ENCODE data around the gene TTLL3. TPM values are rescaled to one million over a fixed set of nuclear protein-coding genes. Genes with fewer than 3 reads are reported as not detected.
A peak's percentile ranks its signal among the peaks of the same experiment; 100 is the strongest.

The TTLL3 gene
- total RNA-seq, 1 experiment from 2014 or later, result 1.4 TPM

DNA sequence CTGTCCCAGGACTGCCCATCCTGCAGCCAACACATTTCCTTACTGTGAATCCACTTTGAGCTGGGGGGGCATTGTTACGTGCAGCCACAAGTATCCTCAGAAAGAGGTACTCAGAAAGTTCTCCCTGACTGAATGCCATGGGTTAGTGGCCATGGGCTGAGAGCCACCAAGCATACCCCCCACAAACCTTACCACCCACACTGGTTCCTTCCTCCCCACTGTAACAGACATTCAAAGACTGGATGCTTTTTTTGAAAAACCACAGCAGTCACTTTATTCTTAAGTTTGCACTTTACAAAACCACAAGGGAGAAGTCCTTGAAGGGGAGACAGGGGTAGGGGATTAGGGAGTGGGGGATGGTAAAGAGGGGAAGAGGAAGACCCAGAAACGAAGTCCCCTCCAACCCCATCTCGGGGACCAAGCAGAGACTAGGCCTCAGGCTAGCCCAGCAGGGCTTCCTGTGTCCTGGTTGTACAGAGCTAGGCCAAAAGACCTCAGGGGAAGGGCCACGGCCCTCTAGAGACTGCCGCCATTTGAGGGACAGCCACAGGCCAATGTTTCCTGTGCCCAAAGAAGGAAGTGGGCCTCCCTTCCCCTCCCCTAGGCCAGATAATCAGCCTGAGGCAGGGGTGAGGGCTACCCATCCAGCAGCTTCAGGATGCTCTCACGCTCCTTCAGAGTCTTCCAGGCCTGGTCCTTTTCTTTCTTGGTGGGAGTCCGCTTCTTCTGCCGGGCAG is 30.2 kb upstream of the TTLL3 start:
- no peak for DNase-seq (ENCODE audit: low read depth)
- in situ Hi-C loops (cut with HindIII; ENCODE audit: low pct_unique_long_range_greater_than_20kb, low sequenced_read_pairs), result no loop called here

DNA sequence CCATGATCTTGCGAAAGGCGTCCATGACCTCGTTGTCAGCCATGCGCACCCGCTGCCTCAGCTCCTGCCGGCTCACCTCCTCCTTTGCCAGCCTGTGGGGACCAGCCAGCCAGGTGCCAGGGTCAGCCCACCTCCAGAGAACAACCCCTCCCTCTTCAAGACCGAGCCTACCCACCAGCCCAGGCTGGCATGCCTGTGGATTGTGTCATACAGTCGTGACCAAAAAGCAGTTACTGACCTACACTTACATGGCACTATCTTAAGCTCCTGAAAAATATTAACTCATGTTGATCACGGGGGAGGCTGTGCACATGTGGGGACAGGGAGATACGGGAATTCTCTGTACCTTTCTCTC is 29.6 kb upstream of the TTLL3 start:
- DNase-seq (ENCODE audit: low read depth), result no peak
- in situ Hi-C loops (cut with HindIII; ENCODE audit: low pct_unique_long_range_greater_than_20kb, low sequenced_read_pairs), result no loop called here

GRCh38 chr3:9780910-9781309 is 29.2 kb upstream of the TTLL3 start:
- in situ Hi-C loops (cut with HindIII; ENCODE audit: low pct_unique_long_range_greater_than_20kb, low sequenced_read_pairs), result no loop called here

DNA sequence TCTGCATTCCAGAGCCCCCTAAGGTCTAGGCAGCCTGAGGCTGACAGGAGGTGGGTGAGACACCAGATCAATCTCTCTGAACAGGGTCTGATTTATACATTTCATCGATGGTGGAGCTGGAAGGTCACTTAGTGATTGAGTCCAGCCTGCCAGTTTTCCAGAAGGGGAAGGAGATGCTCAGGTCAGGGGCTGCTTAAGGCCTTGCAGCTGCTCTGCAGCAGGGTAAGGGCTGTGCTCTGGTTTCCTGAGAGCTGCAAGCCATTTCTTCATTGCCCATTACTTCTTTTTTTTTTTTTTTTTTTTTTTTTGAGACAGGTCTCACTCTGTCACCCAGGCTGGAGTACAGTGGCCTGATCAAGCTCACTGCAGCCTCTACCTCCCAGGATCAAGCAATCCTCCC is 28.5 kb upstream of the TTLL3 start:
- no peak for DNase-seq (ENCODE audit: low read depth)
- in situ Hi-C loops (cut with HindIII; ENCODE audit: low pct_unique_long_range_greater_than_20kb, low sequenced_read_pairs), result no loop called here

More at GRCh38 chr3:9780910-9781309, 29.2 kb upstream of the TTLL3 start:
- no peak for DNase-seq (ENCODE audit: low read depth)

GRCh38 chr3:9781978-9782603 is 28.0 kb upstream of the TTLL3 start:
- in situ Hi-C loops (cut with HindIII; ENCODE audit: low pct_unique_long_range_greater_than_20kb, low sequenced_read_pairs), result no loop called here
- no peak for DNase-seq (ENCODE audit: low read depth)

DNA sequence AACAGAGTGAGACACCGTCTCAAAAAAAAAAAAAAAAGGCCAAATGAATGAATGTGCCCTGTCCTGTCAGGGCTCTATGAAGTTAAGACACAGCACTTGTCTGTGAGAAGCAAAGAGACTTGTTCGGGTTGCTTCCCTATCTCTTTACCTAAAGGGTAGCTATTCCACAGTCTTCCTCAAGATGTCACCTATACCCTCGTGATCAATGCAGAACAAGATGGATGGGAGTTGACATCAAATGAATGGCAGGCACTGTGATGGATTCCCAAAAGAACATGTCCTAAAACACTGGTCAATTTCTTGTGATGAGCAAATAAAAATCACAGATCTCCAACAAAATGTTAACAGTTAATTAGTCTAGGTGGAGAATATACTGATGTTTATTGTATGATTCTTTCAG is 27.3 kb upstream of the TTLL3 start:
- DNase-seq (ENCODE audit: low read depth), result no peak
- in situ Hi-C loops (cut with HindIII; ENCODE audit: low pct_unique_long_range_greater_than_20kb, low sequenced_read_pairs), result no loop called here

- in situ Hi-C loops (cut with HindIII; ENCODE audit: low pct_unique_long_range_greater_than_20kb, low sequenced_read_pairs), result no loop called here
- no peak for DNase-seq (ENCODE audit: low read depth)
These were observed 26.1 kb upstream of the TTLL3 start for GRCh38 chr3:9783954-9784353.

DNA sequence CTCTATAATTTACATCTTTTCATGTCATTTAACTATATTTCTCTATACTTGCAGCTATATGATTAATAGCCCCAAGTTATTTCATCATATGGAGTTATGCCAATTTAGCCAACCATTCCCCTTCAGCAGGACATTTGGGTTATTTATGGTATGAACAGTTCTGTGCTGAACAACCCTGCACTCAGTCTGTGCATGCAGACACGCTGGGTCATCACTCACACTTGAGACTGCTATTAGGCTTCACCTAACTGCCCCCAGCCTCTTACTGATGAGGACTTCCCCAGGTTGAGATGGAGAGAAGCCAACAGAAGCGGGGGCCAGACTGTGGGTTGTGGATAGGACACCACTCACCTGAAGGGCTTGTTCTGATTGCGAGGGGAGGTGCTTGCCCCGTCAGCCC is 25.1 kb upstream of the TTLL3 start:
- no peak for DNase-seq (ENCODE audit: low read depth)
- in situ Hi-C loops (cut with HindIII; ENCODE audit: low pct_unique_long_range_greater_than_20kb, low sequenced_read_pairs), result no loop called here

DNA sequence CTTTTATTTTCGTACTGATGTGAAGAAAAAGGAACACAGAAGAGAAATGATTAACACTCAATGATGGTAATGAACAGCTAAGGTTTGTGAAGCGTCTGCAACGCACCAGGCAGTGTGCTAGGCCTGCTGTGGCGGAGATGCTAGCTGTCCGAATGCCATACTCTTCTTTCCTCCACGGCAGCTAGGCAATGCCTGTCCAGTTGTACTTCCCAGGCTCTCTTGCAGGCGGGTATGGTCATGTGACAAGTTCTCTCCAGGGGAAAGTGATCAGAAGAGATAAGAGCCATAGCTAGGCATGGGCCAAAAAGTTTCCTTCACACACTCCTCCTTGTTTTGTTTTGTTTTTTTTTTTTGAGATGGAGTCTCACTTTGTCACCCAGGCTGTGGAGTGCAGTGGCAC is 24.5 kb upstream of the TTLL3 start:
- in situ Hi-C loops (cut with HindIII; ENCODE audit: low pct_unique_long_range_greater_than_20kb, low sequenced_read_pairs), result no loop called here
- no peak for DNase-seq (ENCODE audit: low read depth)

- in situ Hi-C loops (cut with HindIII; ENCODE audit: low pct_unique_long_range_greater_than_20kb, low sequenced_read_pairs), result no loop called here
- DNase-seq (ENCODE audit: low read depth), result no peak
These were observed 23.8 kb upstream of the TTLL3 start for GRCh38 chr3:9786209-9786739.

DNA sequence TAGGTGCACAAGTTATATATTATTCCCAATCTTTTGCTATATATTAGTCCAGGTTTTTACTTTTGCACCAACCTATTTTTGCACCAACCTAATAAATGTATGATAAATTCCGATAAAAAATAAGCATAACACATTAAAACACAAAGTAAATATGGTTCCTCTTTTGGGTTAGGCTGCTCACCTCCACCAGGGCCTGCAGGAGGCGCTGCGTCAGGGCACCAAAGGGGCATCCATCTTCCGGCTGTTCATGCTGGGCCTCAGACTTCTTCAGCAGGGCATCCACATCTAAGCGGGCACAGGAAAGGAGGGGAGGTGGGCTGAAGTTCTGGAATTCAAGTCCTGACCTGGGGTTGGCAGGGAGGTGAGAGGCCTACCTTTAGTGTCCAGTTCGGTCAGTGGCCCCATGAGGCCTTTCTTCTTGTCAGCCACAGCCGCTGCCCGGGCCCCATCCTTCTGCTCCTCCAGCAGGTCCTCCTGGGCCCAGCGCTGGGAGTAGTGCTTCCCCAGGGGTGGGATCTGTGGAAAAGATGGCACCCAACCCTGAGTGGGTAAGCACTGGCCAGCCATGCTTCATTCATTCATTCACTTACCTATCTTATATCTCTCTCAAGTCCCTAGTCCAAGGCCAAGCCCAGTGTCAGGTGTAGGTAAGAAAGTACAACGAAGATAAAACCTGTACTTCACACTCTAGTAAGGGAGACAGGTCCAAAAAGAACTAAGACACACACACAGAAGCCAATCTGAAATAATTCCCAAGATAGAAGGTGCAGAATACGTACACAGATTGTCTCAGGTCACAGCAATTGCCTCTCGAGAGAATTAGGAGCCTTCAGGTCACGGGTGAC is 23.0 kb upstream of the TTLL3 start:
- in situ Hi-C loops (cut with HindIII; ENCODE audit: low pct_unique_long_range_greater_than_20kb, low sequenced_read_pairs), result no loop called here
- DNase-seq (ENCODE audit: low read depth), result no peak

DNA sequence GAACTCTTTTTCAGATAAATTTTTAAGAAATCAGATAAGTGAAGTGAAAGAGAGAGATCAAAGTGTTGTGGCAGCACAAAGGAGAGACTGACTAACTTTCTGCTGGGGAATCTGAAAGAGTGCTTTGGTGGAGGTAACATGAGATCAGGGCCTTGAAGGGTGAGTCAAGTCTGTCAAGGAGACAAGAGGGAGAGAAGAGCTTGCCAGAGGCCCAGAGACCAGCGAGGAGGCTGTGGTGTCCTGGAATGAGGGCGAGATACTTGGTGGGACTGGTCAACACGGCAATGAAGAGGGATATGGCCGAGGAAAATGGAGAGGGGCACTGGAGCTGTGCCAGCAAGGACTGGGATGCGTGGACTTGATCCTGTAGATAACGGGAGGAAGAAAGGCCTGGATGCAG is 22.3 kb upstream of the TTLL3 start:
- in situ Hi-C loops (cut with HindIII; ENCODE audit: low pct_unique_long_range_greater_than_20kb, low sequenced_read_pairs), result no loop called here
- DNase-seq (ENCODE audit: low read depth), result no peak

- in situ Hi-C loops (cut with HindIII; ENCODE audit: low pct_unique_long_range_greater_than_20kb, low sequenced_read_pairs), result no loop called here
- DNase-seq (ENCODE audit: low read depth), result no peak
These were observed 18.9 kb upstream of the TTLL3 start for GRCh38 chr3:9791127-9791526.

- no peak for DNase-seq (ENCODE audit: low read depth)
- in situ Hi-C loops (cut with HindIII; ENCODE audit: low pct_unique_long_range_greater_than_20kb, low sequenced_read_pairs), result no loop called here
These were observed 18.2 kb upstream of the TTLL3 start for GRCh38 chr3:9791790-9792404.

GRCh38 chr3:9792405-9793160 is 17.5 kb upstream of the TTLL3 start, which contains the start of the genes ARPC4 and TADA3:
TSS of gene ARPC4 (plus strand) at chr3:9793082. CDS start at chr3:9793122, 40 bp downstream.
TSS of gene TADA3 (minus strand) at chr3:9792473. CDS start at chr3:9791466, 1,007 bp downstream.
- in situ Hi-C loops (cut with HindIII; ENCODE audit: low pct_unique_long_range_greater_than_20kb, low sequenced_read_pairs), result no loop called here
- DNase-seq (ENCODE audit: low read depth), result peak; percentile 93

DNA sequence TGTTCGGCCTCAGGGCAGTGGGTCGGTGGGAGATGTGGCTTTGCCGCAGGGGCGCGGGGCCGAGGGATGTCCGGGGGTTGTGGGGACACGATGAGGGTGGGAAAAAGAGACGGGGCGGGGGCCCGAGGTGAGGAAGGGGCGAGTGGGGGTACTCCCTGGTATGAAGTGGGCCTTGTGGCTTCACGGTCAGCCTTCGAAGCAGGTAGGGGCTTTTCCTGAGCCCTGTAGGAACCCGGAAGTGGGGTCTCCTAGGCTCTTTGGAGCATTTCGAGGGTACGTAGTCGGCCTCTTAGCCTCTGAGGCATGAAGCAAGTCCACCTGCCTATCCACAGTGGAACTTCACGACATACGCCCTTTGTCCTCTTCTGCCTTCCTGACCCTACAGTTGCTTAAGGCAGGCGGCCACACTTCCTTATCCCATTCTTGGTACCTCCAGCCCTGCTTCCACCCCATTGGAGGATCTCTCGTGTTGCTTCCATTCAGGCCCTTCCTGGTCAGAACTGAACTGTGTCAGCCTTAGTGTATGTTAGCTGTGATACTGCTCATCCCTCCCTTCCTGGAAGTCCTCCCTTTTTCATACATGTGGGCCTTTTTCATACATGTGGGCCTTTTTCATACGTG is 16.8 kb upstream of the TTLL3 start:
- in situ Hi-C loops (cut with HindIII; ENCODE audit: low pct_unique_long_range_greater_than_20kb, low sequenced_read_pairs), result no loop called here
- peak; percentile 23 for DNase-seq (ENCODE audit: low read depth)

DNA sequence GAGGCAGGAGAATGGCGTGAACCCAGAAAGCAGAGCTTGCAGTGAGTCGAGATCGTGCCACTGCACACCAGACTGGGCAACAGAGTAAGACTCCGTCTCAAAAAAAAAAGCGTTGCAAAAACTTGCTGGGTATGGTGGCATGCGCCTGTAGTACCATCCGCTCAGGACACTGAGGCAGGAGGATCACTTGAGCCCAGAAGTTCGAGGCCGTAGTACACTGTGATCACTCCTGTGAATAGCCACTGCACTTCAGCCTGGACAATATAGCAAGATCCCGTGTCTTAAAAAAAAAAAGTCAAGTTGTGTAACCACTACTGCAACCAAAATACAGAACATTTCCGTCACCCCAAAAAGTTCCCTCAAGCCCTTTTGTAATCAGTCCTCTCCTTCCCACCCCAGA is 15.7 kb upstream of the TTLL3 start:
- in situ Hi-C loops (cut with HindIII; ENCODE audit: low pct_unique_long_range_greater_than_20kb, low sequenced_read_pairs), result no loop called here
- no peak for DNase-seq (ENCODE audit: low read depth)
